NOMO-1 treated with dmso at 0.1 percent for 144 hours (cell line): ENCODE measurements around the gene PARD3B.

Experiments
- DNase-seq: peaks from one replicate; lab custom pipeline; 2025; ENCODE audit not compliant: unreplicated experiment; lab: John Stamatoyannopoulos, UW

The PARD3B gene

DNA sequence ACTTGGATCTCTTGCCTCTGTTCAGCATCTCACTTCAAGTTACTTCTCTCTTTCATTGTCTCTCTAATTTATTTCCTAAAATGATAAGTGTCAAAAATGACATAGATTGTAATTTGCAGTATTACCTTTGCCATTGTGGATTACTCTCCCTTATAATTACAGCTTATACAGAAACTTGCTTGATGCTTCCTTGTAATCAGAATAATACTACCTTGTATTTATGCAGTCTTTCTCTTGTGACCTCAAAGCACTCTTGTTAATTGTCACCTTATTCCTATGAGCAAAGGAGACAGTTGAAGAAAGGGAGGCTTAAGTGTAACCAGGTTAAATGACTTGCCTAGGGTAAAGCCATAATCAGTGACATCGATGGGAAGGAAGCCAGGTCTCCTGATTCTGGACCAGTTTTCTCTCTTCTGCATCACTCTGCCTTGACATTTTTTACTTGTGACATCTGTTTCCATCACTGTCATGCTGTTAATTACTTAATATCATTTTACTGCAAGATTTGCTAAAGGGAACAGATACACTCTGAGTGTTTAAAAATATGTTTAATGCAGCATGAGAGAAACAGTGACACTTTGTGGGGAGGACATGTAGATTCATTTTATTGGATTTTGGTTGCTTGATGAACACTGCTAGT, 388.6 kb downstream of the PARD3B start:
- no peak for DNase-seq

DNA sequence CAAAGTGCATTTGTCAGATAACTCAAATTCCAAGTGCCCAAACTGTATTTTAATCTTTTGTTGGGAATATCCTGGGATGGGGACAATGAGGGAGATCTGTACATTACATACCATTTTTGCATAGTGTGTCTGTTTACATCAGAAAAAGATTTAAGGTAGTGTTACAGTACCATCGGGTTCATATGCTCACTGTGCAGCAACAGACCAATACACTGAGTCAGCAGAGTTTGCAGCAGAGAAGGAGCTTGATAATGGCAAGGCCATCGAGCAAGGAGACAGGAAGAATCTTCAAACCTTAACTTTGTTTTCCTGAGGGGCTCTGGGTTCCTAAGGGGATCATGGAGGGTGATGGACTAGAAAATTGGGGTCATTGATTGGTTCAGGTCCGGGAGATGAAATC, 399.7 kb downstream of the PARD3B start:
- DNase-seq = no peak

DNA sequence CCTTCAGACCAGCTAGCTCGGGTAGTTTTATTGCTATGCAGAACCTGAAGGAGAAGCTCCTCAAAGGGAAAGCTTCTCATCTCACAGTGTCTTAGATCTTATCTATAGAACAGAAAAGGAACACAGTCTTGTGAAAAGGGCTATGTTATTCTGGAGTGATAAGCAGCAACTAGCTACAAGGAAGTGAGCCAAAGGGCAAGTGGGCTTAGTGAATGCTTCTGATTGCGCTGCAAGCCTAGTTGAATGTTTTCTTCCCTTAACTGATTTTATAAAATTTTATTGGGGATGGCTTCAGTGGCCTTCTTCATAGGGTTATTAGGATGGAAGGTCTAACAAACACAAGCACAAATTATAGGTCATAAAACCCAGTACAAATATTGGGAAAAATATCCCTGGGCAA, 400.1 kb downstream of the PARD3B start:
- no peak for DNase-seq

DNA sequence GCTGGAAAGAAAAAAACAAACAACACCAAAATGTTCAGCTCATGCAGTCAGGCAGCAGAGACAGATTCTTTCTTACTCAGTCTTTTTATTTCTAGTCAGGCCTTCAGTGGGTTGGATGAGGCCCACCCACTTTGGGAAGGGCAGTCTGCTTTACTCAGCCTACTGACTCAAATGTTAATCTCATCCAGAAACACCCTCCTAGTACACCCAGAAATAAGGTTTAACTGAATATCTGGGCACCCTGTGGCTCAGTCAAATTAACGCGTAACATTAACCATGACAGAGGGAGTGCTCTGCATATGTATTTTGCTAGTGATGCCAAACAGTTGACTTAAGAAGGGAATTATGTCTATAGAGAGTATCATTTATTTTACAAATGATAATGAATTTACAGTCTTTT, 401.6 kb downstream of the PARD3B start:
- no peak for DNase-seq

DNA sequence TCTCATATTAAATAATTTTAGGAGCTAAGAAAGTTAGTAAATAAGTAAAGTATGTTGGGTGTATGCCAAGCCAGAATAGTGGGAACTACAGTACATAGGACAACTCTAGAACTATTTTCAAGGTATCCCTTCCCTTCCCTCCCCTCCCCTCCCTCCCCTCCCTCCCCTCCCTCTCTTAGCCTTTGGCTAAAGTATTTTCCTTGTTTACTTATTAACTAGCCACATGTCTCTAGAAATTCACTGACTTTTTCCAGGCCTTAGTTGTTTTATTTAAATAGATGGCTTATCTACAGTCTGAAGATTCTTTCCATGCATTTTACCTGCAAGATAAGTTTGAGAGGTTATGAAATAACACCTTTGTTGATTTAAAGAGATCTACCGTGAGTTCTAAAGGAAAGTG, 402.1 kb downstream of the PARD3B start:
- DNase-seq = no peak

DNA sequence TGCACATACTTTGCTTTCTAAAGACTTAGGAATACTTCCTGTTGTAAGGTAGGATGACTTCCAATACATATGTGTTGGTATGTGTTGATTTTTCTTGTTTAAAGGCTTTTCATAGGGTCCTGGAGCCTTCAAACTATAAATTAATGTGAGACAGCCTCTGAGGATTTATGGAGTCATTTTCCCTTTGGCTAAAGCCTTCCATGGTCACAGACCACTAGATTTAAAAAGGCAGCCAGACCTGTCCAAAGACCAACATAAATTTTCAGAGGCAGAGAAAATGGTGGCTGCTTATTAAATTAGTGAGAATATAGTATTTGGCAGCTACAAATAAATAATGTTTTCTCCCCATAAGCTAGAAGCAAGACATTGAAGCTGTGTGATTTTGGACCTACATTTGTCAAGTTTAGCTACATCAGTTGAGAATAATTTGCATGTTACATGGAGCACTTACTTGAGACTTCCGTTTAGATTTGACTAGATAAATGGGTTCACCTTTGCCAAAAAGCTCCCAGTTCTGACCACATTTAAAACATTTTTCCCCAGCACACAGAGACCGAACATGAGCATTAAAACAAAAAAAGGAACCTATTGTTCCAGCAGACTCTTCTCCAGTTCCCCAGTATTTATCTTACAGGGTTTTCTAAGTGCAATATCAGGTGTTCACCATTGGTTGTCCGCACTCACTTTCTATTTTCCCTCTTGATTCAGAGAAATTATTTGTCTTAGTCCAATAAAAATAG, 402.9 kb downstream of the PARD3B start:
- DNase-seq = no peak

DNA sequence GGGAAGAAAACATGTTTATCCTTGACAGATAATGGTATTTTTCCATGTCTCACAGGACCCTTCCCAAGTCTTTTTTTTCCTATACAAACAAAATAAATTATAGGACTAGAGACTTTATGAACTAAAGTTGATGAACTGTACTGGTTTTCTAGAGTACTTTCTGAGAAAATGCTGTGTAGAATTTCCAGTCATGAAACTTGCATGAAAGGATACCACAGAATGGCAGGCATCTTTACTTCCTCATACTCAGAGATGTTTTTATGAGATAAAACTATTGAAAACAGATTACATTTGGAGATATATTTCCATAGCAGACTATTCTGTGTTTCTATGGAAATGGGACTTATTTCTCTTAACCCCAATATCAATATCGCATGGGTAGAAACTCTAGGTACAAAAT, 403.5 kb downstream of the PARD3B start:
- no peak for DNase-seq

DNA sequence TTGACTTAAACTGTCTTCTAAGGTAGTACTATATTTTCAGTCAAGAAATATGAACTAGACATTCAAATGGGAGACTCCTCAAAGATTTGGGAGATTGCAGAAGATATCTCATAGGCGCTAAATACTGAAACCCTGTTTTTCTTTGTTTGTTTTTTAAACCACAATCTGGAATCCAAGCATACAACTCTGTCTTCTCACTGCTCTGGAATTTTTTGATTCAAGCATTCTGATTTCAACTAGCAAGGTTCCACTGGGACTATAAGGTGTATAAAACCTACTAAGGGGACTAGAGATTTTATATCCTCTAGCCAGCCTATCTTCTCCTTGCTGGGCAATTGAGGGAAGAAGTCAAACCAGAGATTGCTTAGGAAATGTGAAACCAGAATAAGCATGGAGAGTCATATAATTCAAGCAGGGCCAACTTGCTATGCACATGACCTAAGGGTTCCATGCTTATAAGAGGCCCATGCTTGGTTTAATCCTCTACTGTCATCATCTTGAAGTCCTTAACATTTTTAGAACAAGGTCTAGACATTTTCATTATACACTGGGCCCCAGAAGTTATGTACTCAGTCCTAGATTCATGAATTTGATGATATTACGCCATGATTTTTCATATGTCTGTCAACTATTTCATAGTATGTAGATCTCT, 405.5 kb downstream of the PARD3B start:
- DNase-seq = no peak

DNA sequence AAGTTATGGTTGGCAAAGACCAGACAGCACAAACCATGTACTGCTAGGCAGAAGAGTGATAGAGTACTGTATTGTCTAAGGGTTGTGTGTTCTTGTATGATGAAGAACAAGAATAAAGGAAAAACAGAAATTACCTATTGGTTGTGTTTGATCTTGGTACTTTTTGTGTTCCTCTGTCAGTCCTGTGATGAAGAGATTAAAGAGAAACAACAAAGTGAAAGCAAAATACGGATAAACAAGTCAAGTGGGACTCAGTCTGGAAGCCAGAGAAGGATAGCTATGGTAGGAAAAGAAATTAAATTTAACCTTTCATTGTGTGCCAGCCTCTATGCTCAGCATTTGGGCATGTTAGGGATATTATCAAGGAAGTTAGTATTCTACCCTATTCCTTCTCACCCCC, 413.1 kb downstream of the PARD3B start:
- no peak for DNase-seq

DNA sequence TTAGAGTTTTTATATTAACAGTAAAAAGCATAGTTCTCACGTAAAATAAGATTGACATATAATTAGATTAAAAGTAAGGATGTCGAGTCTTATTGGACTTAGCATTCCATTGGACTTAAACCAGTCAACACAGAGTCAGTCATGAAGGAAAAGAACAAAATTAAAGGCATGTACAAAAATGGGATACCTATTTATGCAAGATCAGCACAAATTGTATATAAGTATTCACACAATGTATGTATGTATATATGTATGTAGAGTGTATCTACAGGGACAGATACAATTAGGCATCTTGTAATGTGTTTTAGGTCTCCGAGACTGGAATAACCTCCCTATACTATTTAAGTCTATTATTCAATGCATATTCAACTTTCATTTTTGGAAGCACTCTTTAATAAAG, 419.1 kb downstream of the PARD3B start:
- DNase-seq = no peak

DNA sequence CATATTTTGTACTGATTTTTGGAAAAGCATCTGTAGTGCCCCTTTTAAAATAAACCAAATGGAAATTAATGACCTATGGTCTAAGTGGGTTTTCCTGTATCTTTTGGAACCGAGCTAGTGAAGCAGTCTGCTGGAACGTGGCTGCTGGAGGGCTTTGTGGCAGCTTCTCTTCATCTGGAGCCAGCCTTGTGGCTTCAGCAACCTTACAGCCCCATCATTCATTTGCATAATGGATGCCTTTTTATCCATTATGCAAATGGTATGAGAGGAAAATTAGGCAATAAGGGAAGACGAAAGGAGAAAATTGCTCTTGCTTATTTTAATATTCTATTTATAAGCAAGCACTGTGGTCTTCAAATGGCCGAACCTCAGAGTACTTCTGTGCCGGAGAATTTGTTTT, 421.0 kb downstream of the PARD3B start:
- DNase-seq = no peak

DNA sequence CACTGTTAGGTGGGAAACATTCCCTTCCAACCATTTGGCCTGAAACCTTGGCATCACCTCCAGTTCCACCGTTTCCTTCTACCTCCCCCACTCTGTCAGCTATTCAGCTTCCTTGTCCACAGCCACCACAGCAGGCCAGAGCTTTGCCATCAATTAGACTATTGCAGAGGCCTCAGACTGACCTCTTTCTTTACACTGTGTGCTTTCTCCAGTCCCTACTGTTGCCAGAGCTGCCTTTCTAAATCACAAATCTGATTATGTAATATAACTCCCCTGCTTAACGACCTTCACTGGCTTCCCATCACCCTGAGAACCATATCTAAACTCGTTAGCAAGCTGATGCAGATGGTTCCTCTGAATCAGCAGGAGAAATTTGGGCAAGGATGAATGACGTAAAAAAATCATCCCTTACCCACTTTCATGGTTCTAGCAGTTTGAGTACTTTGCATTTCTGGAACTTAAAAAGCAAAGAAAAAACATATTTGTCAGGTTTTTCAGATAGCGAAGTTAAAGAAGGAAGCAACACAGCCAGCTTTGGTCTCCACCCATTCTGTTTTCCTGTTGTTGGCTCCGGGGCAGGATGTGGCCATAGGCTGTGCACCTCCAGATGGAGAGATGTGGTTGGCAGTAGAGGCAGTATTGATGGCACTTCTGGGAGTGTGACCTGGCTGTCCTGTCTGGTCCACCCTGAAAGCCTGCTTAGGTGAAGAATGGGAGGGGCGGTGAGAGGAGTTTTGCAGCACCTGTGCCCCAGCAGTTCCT, 422.1 kb downstream of the PARD3B start:
- no peak for DNase-seq

DNA sequence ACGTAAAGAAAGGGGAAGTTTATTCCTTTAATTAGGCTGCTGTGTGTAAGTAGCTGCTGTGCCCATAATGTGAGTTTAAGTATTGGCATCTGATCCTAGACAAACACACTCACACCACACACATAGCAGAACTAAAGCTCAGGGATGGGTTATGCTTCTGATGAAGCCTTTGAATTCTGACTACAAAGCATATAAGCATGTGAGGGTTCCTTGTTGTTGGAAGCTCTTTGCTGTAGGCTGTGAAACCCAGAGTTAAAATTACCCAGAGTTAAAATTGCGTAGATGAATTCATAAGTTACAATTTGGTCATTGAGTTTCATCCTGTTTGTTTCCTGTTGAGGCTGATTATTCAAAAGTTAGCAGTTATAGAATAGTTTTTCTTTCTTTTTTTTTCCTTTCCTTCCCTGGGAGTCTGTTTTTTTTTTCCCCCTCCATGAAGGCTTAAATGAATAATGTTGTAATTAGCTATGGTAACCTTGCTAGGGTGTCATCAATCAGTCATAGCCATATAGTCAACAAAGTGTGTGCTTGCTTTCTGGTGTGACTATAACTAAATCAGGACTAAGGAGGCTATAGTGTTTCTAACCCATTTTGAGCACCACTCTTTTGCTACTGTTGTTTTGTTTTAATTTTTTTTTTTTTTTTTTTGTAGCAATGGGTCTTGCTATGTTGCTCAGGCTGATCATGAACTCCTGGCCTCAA, 426.1 kb downstream of the PARD3B start:
- DNase-seq = no peak

DNA sequence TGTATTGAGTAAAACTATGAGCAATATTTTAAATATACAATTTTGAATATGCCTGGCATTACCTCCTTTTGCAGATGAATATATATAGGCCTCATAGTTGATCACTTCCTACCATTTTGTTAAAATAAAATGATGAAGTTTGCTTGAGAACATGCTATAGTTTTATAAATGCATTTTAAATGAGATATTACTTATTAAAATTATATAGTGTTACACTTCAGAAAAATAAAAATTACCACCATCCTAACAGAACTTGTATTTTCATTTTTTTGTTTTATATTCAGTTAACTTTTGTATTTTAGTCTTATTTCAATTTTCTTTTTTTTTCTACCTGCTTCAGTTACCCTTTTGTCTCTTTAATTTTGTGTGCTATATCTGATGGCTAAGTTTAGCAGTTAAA, 426.9 kb downstream of the PARD3B start:
- no peak for DNase-seq

DNA sequence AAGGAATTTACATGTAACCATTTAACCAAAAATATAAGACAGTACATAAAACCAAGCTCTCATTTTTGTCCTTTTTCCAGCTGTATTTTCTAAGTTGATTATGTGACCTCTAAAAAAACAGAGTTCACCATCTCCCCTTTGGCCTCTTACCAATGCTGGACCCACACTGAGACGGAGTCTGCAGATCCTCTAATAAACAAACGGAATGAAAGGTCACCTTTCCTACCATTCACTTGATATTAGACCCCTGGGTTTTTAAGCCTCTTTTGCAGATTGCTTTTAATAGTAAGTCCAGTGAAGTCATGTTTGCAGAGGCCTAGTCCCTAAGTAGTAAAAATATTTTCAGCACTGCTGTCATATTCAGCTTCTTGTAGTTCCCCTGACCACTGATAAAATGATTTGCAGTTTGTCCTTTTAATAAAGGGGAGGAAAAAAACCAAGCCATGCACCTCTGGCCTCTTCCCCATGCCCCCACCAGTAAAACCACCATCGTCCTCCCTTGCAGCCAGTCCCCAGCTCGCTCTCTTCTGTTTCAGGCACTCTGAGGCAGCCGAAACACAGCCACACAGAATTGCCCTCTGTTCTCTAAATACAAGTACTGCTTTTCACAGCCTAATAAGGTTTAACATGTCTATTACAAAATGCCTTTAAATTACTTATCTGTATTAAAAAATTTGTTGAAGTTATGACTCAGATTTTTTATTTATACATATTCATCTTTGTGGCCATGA, 427.5 kb downstream of the PARD3B start:
- DNase-seq = no peak

DNA sequence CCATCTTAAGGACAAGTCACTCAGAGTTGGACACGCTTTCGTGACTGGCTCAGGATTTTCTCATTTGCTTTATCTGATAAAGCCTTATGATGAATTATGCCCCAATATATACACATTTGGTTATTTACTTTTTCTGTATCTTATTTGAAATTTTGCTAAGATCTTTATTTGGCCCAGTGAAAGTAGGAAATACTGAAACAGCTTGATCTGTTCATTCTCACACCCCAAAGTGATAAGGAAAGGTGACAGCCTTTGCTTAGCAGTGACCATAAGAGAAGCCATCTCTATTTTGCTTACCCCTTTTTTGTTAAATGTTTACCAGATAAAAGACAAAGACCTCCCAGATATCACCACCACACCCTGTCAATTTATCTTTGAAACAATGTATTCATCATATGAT, 428.3 kb downstream of the PARD3B start:
- DNase-seq = no peak

DNA sequence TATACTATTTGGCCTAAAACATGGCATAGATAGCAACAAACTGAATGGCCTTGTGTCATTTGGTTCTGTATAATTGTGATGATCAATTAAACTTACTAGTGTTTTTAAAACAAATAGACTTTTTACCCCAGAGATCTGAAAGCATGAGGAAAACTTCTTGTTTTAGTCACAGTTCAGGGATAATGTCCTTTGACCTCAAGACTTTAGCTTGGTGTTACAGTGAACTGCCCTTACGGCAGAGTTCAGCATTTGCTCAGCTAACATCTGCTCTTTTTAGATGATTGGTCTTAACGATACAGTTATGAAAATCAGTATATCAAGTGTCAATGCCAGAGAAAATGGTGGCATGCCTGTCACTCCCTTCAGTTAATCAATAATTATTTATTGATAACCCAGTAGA, 429.2 kb downstream of the PARD3B start:
- DNase-seq = no peak

DNA sequence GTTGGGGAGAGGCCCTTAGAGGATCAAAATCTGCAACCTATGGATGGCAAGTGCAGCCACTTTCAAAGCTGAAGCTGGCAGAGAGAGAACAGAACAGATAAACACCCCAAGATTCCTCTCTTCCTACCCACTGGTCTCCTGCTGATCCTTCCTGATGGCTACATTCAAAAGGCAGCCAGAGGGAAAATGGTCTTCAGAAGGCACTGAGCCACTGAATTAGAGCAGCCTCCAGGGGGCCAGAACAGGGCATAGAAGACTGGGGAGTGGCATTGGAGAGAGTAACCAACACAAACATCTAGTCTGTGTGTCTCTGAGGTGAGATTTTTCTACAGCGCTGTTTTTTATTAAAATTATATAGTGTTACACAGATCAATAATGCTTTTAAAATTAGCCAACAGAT, 432.6 kb downstream of the PARD3B start:
- DNase-seq = no peak

DNA sequence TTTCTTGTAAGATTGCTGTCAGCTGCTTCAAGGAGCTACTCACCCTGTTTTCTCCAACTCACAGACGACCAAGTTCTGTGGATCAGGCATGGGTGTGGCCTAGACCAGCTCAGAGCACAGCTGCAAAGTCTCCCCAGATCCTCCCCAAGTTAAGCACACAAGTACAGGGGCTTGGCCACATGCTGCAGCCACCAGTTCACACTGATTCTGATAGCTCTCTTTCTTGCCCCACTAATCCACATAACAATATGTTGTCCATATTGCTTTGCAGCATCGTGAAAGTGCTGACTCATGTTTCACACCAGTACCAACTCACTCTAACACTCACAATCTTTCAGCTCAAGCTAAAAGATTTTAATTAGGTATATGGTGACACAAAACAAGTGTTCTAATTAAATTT, 437.0 kb downstream of the PARD3B start:
- DNase-seq = no peak

DNA sequence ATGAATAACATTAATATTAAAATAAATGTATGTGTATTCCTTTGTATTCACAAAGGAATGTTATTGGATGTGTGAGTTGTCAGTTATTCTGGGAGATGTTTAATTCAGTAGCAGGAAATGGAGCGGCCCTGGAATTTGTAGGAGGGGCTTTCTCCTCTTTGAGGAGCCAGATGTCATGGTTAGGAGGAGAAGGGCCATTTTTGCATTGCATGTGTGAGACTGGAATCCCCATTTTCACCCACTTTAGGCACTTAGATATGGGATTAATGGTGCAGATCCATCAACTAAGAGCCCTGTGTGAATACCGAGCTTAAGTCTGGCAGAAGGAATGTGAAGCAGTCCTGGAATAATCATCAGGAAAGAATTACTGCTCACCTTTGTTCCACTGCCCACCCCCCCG, 439.2 kb downstream of the PARD3B start:
- DNase-seq = no peak

DNA sequence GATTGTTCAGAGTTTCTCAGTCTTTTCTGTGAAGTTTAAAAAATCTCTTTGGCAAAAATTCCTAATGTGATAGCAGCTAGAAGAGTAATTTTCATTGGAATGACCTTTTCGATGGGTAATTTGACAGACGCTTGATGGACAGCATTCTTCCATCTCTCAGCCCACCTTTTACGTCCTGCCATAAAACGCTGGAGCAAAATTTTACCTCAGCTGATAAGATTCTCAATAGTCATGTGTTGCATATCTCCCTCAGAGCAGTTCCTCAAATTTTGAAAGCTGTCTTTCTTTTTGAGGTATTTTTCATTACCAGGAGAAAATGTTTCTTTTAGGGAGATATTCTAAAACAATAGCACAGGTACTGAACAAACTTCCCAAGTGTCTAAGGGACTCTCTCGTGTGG, 441.4 kb downstream of the PARD3B start:
- DNase-seq = no peak
